ENCODE results near the gene ZNF501. TPM values are rescaled to one million over a fixed set of nuclear protein-coding genes. Genes with fewer than 3 reads are reported as not detected.

ZNF501 gene
- total RNA-seq, 1 donor from 2014 or later, result 5.3 TPM

DNA sequence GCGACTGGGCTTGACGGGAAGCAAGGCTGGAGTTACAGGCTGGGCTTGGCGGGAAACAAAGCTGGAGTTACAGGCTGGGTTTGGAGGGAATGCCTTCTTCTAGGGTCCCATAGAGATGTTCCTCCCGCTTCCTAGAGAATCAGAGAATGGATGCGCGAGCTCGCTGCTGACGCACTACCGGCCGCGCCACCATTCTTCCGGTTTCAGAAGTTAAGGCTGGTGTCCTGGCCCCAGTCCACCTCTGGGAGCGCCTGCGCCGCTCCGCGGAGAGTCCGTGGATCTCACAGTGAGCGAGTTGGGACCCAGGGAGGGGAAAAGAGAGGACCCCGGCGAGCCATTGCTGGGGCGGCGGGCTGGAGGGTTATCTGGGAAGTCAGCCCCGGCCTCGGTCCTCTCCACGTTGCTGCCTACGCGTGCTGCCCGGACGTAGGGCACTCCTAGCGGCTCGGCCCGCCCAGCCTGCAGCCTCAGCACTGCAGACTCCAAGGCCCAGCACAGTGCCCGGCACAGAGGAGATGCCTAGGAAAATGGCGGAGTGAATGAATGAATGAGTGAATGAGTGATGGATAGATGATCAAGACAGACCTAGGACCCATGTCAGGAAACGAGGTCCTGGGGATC lies 16.9 kb upstream of the ZNF501 start, which contains the start of gene ZNF502:
ZNF502 (plus strand) TSS at position 206 of the 621 bp plus-strand sequence. CDS start 7,602 bp downstream, outside the sequence.
- TF ChIP-seq, protein P1, sequence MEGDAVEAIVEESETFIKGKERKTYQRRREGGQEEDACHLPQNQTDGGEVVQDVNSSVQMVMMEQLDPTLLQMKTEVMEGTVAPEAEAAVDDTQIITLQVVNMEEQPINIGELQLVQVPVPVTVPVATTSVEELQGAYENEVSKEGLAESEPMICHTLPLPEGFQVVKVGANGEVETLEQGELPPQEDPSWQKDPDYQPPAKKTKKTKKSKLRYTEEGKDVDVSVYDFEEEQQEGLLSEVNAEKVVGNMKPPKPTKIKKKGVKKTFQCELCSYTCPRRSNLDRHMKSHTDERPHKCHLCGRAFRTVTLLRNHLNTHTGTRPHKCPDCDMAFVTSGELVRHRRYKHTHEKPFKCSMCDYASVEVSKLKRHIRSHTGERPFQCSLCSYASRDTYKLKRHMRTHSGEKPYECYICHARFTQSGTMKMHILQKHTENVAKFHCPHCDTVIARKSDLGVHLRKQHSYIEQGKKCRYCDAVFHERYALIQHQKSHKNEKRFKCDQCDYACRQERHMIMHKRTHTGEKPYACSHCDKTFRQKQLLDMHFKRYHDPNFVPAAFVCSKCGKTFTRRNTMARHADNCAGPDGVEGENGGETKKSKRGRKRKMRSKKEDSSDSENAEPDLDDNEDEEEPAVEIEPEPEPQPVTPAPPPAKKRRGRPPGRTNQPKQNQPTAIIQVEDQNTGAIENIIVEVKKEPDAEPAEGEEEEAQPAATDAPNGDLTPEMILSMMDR (IDR thresholded peaks at IDR 0.05; ENCODE audit: borderline replicate concordance), result peak; percentile 61

DNA sequence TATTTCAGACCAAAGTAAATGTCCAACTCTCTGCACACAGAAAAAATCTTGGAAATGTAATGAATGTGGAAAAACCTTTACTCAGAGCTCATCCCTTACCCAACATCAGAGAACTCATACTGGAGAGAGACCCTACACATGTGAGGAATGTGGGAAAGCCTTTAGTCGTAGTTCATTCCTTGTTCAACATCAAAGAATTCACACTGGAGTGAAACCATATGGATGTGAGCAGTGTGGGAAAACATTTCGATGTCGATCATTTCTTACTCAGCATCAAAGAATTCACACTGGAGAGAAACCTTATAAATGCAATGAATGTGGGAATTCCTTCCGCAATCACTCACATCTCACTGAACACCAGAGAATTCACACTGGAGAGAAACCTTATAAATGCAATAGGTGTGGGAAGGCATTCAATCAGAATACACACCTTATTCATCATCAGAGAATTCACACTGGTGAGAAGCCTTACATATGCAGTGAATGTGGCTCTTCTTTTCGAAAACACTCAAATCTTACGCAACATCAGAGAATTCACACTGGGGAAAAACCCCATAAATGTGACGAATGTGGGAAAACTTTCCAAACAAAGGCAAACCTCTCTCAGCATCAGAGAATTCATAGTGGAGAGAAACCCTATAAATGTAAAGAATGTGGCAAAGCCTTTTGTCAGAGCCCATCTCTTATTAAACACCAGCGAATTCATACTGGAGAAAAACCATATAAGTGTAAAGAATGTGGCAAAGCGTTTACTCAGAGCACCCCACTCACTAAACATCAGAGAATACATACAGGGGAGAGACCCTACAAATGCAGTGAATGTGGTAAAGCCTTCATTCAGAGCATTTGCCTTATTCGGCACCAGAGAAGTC lies 8.0 kb upstream of the ZNF501 start:
- Histone ChIP-seq H3K36me3 (peaks cover 87% of the 10 kb centered on the region), H3K4me1 (no peaks in the 10 kb centered on the region), H3K27me3 (ENCODE audit: low read depth) (no peaks in the 10 kb centered on the region), H3K27ac (replicated peaks) (no peak overlapping the region), H3K4me3 (no peak overlapping the region), H3K9me3 (replicated peaks) (peaks cover 100% of the 10 kb centered on the region)
- no peak for DNase-seq
- intact Hi-C loops (cut with micrococcal nuclease), result no loop called here
- TF ChIP-seq, protein P1 (IDR thresholded peaks at IDR 0.05; ENCODE audit: borderline replicate concordance), result no peak

More for the DNA sequence above, 16.9 kb upstream of the ZNF501 start, which contains the start of gene ZNF502:
- Histone ChIP-seq H3K9me3 (replicated peaks) (peaks cover 60% of the 10 kb centered on the region), H3K36me3 (peaks cover 38% of the 10 kb centered on the region), H3K4me3 (peak within 1 kb of the TSS; percentile 85), H3K27me3 (ENCODE audit: low read depth) (peaks cover 19% of the 10 kb centered on the region), H3K4me1 (peaks cover 10% of the 10 kb centered on the region), H3K27ac (replicated peaks) (peak within 1 kb of the TSS; percentile 77)
- intact Hi-C loops (cut with micrococcal nuclease), result no loop called here
- peak; percentile 88 for DNase-seq

DNA sequence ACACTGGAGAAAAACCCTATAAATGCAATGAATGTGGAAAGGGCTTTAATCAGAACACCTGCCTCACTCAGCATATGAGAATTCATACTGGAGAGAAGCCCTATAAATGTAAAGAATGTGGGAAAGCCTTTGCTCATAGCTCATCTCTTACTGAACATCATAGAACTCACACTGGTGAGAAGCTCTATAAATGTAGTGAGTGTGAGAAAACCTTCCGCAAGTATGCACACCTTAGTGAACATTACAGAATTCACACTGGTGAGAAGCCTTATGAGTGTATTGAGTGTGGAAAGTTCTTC lies 7.4 kb upstream of the ZNF501 start:
- intact Hi-C loops (cut with micrococcal nuclease), result no loop called here
- H3K36me3 ChIP-seq, result peaks cover 81% of the 10 kb centered on the region
- peaks cover 100% of the 10 kb centered on the region for H3K9me3 ChIP-seq (replicated peaks)
- no peak overlapping the region for H3K27ac ChIP-seq (replicated peaks)
- no peak for DNase-seq
- TF ChIP-seq, protein P1 (IDR thresholded peaks at IDR 0.05; ENCODE audit: borderline replicate concordance), result no peak
- H3K4me3 ChIP-seq, result no peak overlapping the region
- no peaks in the 10 kb centered on the region for H3K4me1 ChIP-seq
- no peaks in the 10 kb centered on the region for H3K27me3 ChIP-seq (ENCODE audit: low read depth)

DNA sequence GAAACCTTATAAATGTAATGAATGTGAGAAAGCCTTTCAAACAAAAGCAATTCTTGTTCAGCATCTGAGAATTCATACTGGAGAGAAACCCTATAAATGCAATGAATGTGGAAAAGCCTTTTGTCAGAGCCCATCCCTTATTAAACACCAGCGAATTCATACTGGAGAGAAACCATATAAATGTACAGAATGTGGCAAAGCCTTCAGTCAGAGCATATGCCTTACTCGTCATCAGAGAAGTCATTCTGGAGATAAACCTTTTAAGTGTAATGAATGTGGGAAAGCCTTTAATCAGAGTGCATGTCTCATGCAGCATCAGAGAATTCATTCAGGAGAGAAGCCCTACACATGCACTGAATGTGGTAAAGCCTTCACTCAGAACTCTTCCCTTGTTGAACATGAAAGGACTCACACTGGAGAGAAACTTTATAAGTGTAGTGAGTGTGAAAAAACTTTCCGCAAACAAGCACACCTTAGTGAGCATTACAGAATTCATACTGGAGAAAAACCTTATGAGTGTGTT lies 5.3 kb downstream of the ZNF501 start:
- Histone ChIP-seq H3K9me3 (replicated peaks) (peaks cover 100% of the 10 kb centered on the region), H3K4me1 (peaks cover 7% of the 10 kb centered on the region), H3K27me3 (ENCODE audit: low read depth) (no peaks in the 10 kb centered on the region), H3K27ac (replicated peaks) (no peak overlapping the region), H3K4me3 (no peak overlapping the region), H3K36me3 (peaks cover 72% of the 10 kb centered on the region)
- intact Hi-C loops (cut with micrococcal nuclease), result no loop called here
- TF ChIP-seq, protein P1 (IDR thresholded peaks at IDR 0.05; ENCODE audit: borderline replicate concordance), result no peak
- DNase-seq, result no peak

DNA sequence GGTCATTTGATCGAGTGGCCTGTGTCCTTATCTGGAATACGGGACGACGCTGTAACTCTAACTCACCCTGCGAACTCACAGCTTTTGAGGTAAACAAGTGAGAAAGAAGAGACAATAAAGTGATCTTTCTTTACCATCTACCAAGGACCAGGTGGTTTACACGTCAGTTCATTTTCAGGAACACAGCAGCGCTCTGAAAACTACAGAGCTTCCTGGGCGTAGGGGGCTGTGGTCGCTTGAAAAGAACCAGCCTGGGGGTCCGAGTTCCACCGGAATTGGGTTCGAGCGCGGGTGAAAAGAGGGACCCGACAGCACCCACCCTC lies 31.6 kb downstream of the ZNF501 start:
- peaks cover 28% of the 10 kb centered on the region for H3K36me3 ChIP-seq
- intact Hi-C loops (cut with micrococcal nuclease), result no loop called here

More for the DNA sequence above, 31.6 kb downstream of the ZNF501 start:
- H3K27me3 ChIP-seq (ENCODE audit: low read depth), result no peaks in the 10 kb centered on the region
- TF ChIP-seq, protein P1 (IDR thresholded peaks at IDR 0.05; ENCODE audit: borderline replicate concordance), result no peak
- DNase-seq, result no peak
- peaks cover 19% of the 10 kb centered on the region for H3K4me1 ChIP-seq
- peak overlapping the region; percentile 95 for H3K4me3 ChIP-seq
- peak overlapping the region; percentile 85 for H3K27ac ChIP-seq (replicated peaks)
- H3K9me3 ChIP-seq (replicated peaks), result peaks cover 12% of the 10 kb centered on the region
